ENCODE measurements around the gene LRRC28.
"Not testable (repeated sequence)": the region's sequence is repeated elsewhere in the genome, so short reads cannot be mapped to it uniquely, and the experiment has no call there.

The LRRC28 gene

GRCh38 chr15:99250857-99251841 is at the start of gene LRRC28:
Gene LRRC28, plus strand, starts transcription at chr15:99251481. Its CDS starts 4,477 bp downstream, at chr15:99255958.
- peak; percentile 98 for DNase-seq

- no peak for DNase-seq
Measured at GRCh38 chr15:99202176-99202552, 49.1 kb upstream of the LRRC28 start.

GRCh38 chr15:99207672-99208071 is 43.6 kb upstream of the LRRC28 start:
- no peak for DNase-seq

GRCh38 chr15:99209326-99209725 is 42.0 kb upstream of the LRRC28 start:
- DNase-seq, result no peak

- DNase-seq, result no peak
Measured at GRCh38 chr15:99210334-99210733, 40.9 kb upstream of the LRRC28 start.

GRCh38 chr15:99211926-99212325 is 39.4 kb upstream of the LRRC28 start:
- DNase-seq, result no peak

- peak; percentile 41 for DNase-seq
Measured at GRCh38 chr15:99212406-99212805, 38.9 kb upstream of the LRRC28 start.

GRCh38 chr15:99213187-99213811 is 38.0 kb upstream of the LRRC28 start:
- peak; percentile 74 for DNase-seq

GRCh38 chr15:99224372-99225214 is 26.7 kb upstream of the LRRC28 start:
- no peak for DNase-seq

- no peak for DNase-seq
Measured at GRCh38 chr15:99226802-99227201, 24.5 kb upstream of the LRRC28 start.

GRCh38 chr15:99228120-99228770 is 23.0 kb upstream of the LRRC28 start:
- DNase-seq, result no peak

GRCh38 chr15:99230867-99231266 is 20.4 kb upstream of the LRRC28 start:
- DNase-seq, result no peak

- no peak for DNase-seq
Measured at GRCh38 chr15:99232740-99233139, 18.5 kb upstream of the LRRC28 start.

- not testable (repeated sequence) for DNase-seq
Measured at GRCh38 chr15:99234160-99234559, 17.1 kb upstream of the LRRC28 start.

- no peak for DNase-seq
Measured at GRCh38 chr15:99238849-99239248, 12.4 kb upstream of the LRRC28 start.

GRCh38 chr15:99239545-99240198 is 11.6 kb upstream of the LRRC28 start:
- DNase-seq, result no peak

GRCh38 chr15:99241752-99242151 is 9.5 kb upstream of the LRRC28 start:
- DNase-seq, result no peak

- no peak for DNase-seq
Measured at GRCh38 chr15:99244306-99244705, 7.0 kb upstream of the LRRC28 start.

- peak; percentile 5 for DNase-seq
Measured at GRCh38 chr15:99247062-99247461, 4.2 kb upstream of the LRRC28 start.

- DNase-seq, result no peak
Measured at GRCh38 chr15:99248000-99248715, 3.1 kb upstream of the LRRC28 start.

- peak; percentile 23 for DNase-seq
Measured at GRCh38 chr15:99249270-99249841, 1.9 kb upstream of the LRRC28 start, which contains the start of gene TTC23. Gene TTC23, minus strand, starts transcription at chr15:99249581. Its CDS starts 20,869 bp downstream, at chr15:99228712.

All from DMS53 (cell line).